Neural cell (in vitro differentiated cells): ENCODE measurements around the gene APH1B. TPM values are rescaled to one million over a fixed set of nuclear protein-coding genes. Genes with fewer than 3 reads are reported as not detected.

Experiments
- H2AFZ ChIP-seq: fragments of 200-600, 300-800 bp; sonication (generic), shearing (Covaris generic); 2 replicates; pipeline ENCODE4 v1.6.0; 2014; ENCODE audit warnings: low read depth, mild to moderate bottlenecking, antibody characterized with exemption, low read length, moderate library complexity
- H3F3A ChIP-seq: fragments of 200-600 bp; shearing (Covaris generic); 2 replicates; pipeline ENCODE4 v1.6.1; 2016; ENCODE audit warnings: mild to moderate bottlenecking, moderate library complexity, mixed read lengths, antibody characterized with exemption, low read length; ENCODE audit not compliant: insufficient read depth, poor library complexity, severe bottlenecking
- H3K27ac ChIP-seq: fragments of 200-600, 300-800 bp; sonication (generic), shearing (Covaris generic); 2 replicates; pipeline ENCODE4 v1.5.1; 2014; ENCODE audit warnings: mild to moderate bottlenecking, low read length, moderate library complexity
- H3K27me3 ChIP-seq: fragments of 300-800, 200-600 bp; sonication (generic), shearing (Covaris generic); 2 replicates; pipeline ENCODE4 v1.6.0; 2014; ENCODE audit warnings: mild to moderate bottlenecking, low read depth, low read length, moderate library complexity; ENCODE audit not compliant: insufficient read depth
- H3K36me3 ChIP-seq: fragments of 300-800, 200-600 bp; sonication (generic), shearing (Covaris generic); 2 replicates; pipeline ENCODE4 v1.5.1; 2014; ENCODE audit warnings: mild to moderate bottlenecking, antibody characterized with exemption, low read length, moderate library complexity; ENCODE audit not compliant: insufficient read depth
- H3K4me2 ChIP-seq: fragments of 300-800, 200-600 bp; sonication (generic), shearing (Covaris generic); 2 replicates; pipeline ENCODE4 v1.6.0; 2014; ENCODE audit warnings: mild to moderate bottlenecking, low read length
- H3K4me3 ChIP-seq: fragments of 300-800, 200-600 bp; sonication (generic), shearing (Covaris generic); 2 replicates; pipeline ENCODE4 v1.5.1; 2014; ENCODE audit warnings: mild to moderate bottlenecking, low read length, moderate library complexity
- H3K79me2 ChIP-seq: fragments of 200-600 bp; shearing (Covaris generic); replicated peaks from 2 replicates; pipeline ENCODE4 v1.6.0; 2014; ENCODE audit warnings: mild to moderate bottlenecking, low read length, moderate library complexity; ENCODE audit not compliant: insufficient read depth
- H3K9ac ChIP-seq: fragments of 300-800, 200-600 bp; sonication (generic), shearing (Covaris generic); 2 replicates; pipeline ENCODE4 v1.6.1; 2016; ENCODE audit warnings: mild to moderate bottlenecking, low read length, mixed read lengths
- H3K9me2 ChIP-seq: fragments of 200-600 bp; shearing (Covaris generic); 2 replicates; pipeline ENCODE4 v1.6.1; 2016; ENCODE audit warnings: mild to moderate bottlenecking, low read length, mixed read lengths; ENCODE audit not compliant: insufficient read depth
- H3K9me3 ChIP-seq: fragments of 200-600, 300-800 bp; sonication (generic), shearing (Covaris generic); 2 replicates; pipeline ENCODE4 v1.6.1; 2016; ENCODE audit warnings: mild to moderate bottlenecking, mixed run types, low read length, moderate library complexity, mixed read lengths
- H4K20me1 ChIP-seq: fragments of 200-600 bp; shearing (Covaris generic); 2 replicates; pipeline ENCODE4 v1.6.1; 2016; ENCODE audit warnings: mild to moderate bottlenecking, mixed run types; ENCODE audit not compliant: insufficient read depth
- CTCF ChIP-seq: fragments of 450-650 bp; IDR thresholded peaks from 2 replicates; pipeline ENCODE4 v1.5.1; 2014; ENCODE audit warnings: antibody characterized with exemption, mild to moderate bottlenecking, moderate library complexity; ENCODE audit not compliant: poor library complexity, severe bottlenecking
- EP300 ChIP-seq: fragments of 450-650 bp; conservative IDR thresholded peaks from 2 replicates; pipeline ENCODE4 v1.6.1; 2014; ENCODE audit warnings: antibody characterized with exemption, mild to moderate bottlenecking, moderate library complexity; ENCODE audit not compliant: poor library complexity, severe bottlenecking
- EZH2 ChIP-seq: fragments of 200-600, 300-800 bp; shearing (Covaris generic), sonication (generic); IDR thresholded peaks from 2 replicates; pipeline ENCODE4 v1.6.1; 2014; ENCODE audit warnings: antibody characterized with exemption, low read length, borderline replicate concordance, mild to moderate bottlenecking; ENCODE audit not compliant: insufficient read depth, poor library complexity, severe bottlenecking
- MXI1 ChIP-seq: fragments of 450-650 bp; conservative IDR thresholded peaks from 2 replicates; pipeline ENCODE4 v1.6.1; 2014; ENCODE audit warnings: antibody characterized with exemption, mild to moderate bottlenecking; ENCODE audit not compliant: poor library complexity, severe bottlenecking
- POLR2AphosphoS5 ChIP-seq: IDR thresholded peaks from 2 replicates; pipeline ENCODE4 v1.6.1; 2012
- RAD21 ChIP-seq: fragments of 450-650 bp; conservative IDR thresholded peaks from 2 replicates; pipeline ENCODE4 v1.6.1; 2014; ENCODE audit warnings: antibody characterized with exemption, mild to moderate bottlenecking, moderate library complexity
- REST ChIP-seq: IDR thresholded peaks from 2 replicates; pipeline ENCODE4 v1.6.1; 2012; ENCODE audit warnings: borderline replicate concordance
- SMC3 ChIP-seq: fragments of 450-650 bp; conservative IDR thresholded peaks from 2 replicates; pipeline ENCODE4 v1.6.1; 2014; ENCODE audit warnings: antibody characterized with exemption, mild to moderate bottlenecking, moderate library complexity; ENCODE audit not compliant: poor library complexity
- TAF1 ChIP-seq: IDR thresholded peaks from 2 replicates; pipeline ENCODE4 v1.6.1; 2012; ENCODE audit warnings: low read depth
- polyA plus RNA-seq: library from polyadenylated mRNA; depleted of rRNA; stranded (reverse); fragments of >200 nt; gene quantifications from 2 replicates; pipeline ENCODE4 v1.2.3, GENCODE V29; 2014

Gene APH1B
- polyA plus RNA-seq, 1 donor from 2014 or later: 14.6 TPM

- H3K27me3 ChIP-seq: no peaks in the 10 kb centered on the region
- no peaks in the 10 kb centered on the region for H3K79me2 ChIP-seq
- H3K27ac ChIP-seq: no peak overlapping the region
- no peaks in the 10 kb centered on the region for H3K36me3 ChIP-seq
- H3K9ac ChIP-seq: no peak overlapping the region
- TF ChIP-seq EZH2 (no peak), REST (no peak), POLR2AphosphoS5 (no peak), SMC3 (no peak), CTCF (no peak), MXI1 (no peak), EP300 (no peak), TAF1 (no peak), RAD21 (no peak)
- no peaks in the 10 kb centered on the region for H3K9me2 ChIP-seq
- no peak overlapping the region for H3K4me3 ChIP-seq
- H2AFZ ChIP-seq: no peak overlapping the region
- no peak overlapping the region for H3K4me2 ChIP-seq
- no peaks in the 10 kb centered on the region for H3F3A ChIP-seq
- H3K9me3 ChIP-seq: no peaks in the 10 kb centered on the region
- no peaks in the 10 kb centered on the region for H4K20me1 ChIP-seq
Measured at GRCh38 chr15:63296195-63296594, 18.8 kb downstream of the APH1B start.

- peak overlapping the region; percentile 49 for H3K4me3 ChIP-seq
- no peaks in the 10 kb centered on the region for H3F3A ChIP-seq
- H3K79me2 ChIP-seq: no peaks in the 10 kb centered on the region
- no peaks in the 10 kb centered on the region for H3K27me3 ChIP-seq
- peak overlapping the region; percentile 50 for H3K4me2 ChIP-seq
- peak overlapping the region; percentile 35 for H3K9ac ChIP-seq
- TF ChIP-seq RAD21 (no peak), SMC3 (no peak), TAF1 (no peak), EP300 (peak; percentile 97), POLR2AphosphoS5 (peak; percentile 51)
- peaks cover 7% of the 10 kb centered on the region for H3K36me3 ChIP-seq
- H3K27ac ChIP-seq: peak overlapping the region; percentile 85
- no peak overlapping the region for H2AFZ ChIP-seq
- H3K9me2 ChIP-seq: no peaks in the 10 kb centered on the region
- H4K20me1 ChIP-seq: no peaks in the 10 kb centered on the region
- H3K9me3 ChIP-seq: no peaks in the 10 kb centered on the region
Measured at GRCh38 chr15:63299943-63300575, 22.7 kb downstream of the APH1B start.
